Neural cell (in vitro differentiated cells): Measurements from ENCODE around the gene ANKRD66.

Experiments used
- CTCF ChIP-seq: fragments of 450-650 bp; IDR thresholded peaks from 2 replicates; pipeline ENCODE4 v1.5.1; 2014; ENCODE audit warnings: antibody characterized with exemption, mild to moderate bottlenecking, moderate library complexity; ENCODE audit not compliant: poor library complexity, severe bottlenecking
- EP300 ChIP-seq: fragments of 450-650 bp; conservative IDR thresholded peaks from 2 replicates; pipeline ENCODE4 v1.6.1; 2014; ENCODE audit warnings: antibody characterized with exemption, mild to moderate bottlenecking, moderate library complexity; ENCODE audit not compliant: poor library complexity, severe bottlenecking
- EZH2 ChIP-seq: fragments of 200-600, 300-800 bp; shearing (Covaris generic), sonication (generic); IDR thresholded peaks from 2 replicates; pipeline ENCODE4 v1.6.1; 2014; ENCODE audit warnings: antibody characterized with exemption, low read length, borderline replicate concordance, mild to moderate bottlenecking; ENCODE audit not compliant: insufficient read depth, poor library complexity, severe bottlenecking
- MXI1 ChIP-seq: fragments of 450-650 bp; conservative IDR thresholded peaks from 2 replicates; pipeline ENCODE4 v1.6.1; 2014; ENCODE audit warnings: antibody characterized with exemption, mild to moderate bottlenecking; ENCODE audit not compliant: poor library complexity, severe bottlenecking
- POLR2AphosphoS5 ChIP-seq: IDR thresholded peaks from 2 replicates; pipeline ENCODE4 v1.6.1; 2012
- RAD21 ChIP-seq: fragments of 450-650 bp; conservative IDR thresholded peaks from 2 replicates; pipeline ENCODE4 v1.6.1; 2014; ENCODE audit warnings: antibody characterized with exemption, mild to moderate bottlenecking, moderate library complexity
- REST ChIP-seq: IDR thresholded peaks from 2 replicates; pipeline ENCODE4 v1.6.1; 2012; ENCODE audit warnings: borderline replicate concordance
- TAF1 ChIP-seq: IDR thresholded peaks from 2 replicates; pipeline ENCODE4 v1.6.1; 2012; ENCODE audit warnings: low read depth

- TF ChIP-seq CTCF (no peak), EZH2 (no peak), REST (no peak), RAD21 (no peak), EP300 (no peak), POLR2AphosphoS5 (no peak), MXI1 (no peak), TAF1 (no peak)
These were observed 42.1 kb downstream of the ANKRD66 start for GRCh38 chr6:46788791-46789190.
